Measurements from ENCODE around the gene NFKB2. TPM values are rescaled to one million over a fixed set of nuclear protein-coding genes. Genes with fewer than 3 reads are reported as not detected.

NFKB2 gene
- total and polyA plus RNA-seq, 2 donors (not counting 1 experiment from before 2014, with no cell fraction given), result 255 to 398 TPM

- ChIA-PET CTCF (interaction anchor here (1.0 kb wide), 1 partner anchor 30 kb away, joined by 3 read pairs; no protein-coding TSS in a partner anchor), POLR2A (interaction anchor here (2.1 kb wide), 1 partner anchor 40 kb away, joined by 5 read pairs; the partner anchor contains the start of gene NFKB2)
- no peaks in the 10 kb centered on the region for H3K9me3 Mint-ChIP-seq (ENCODE audit: insufficient read depth)
- Histone ChIP-seq H3K9me3 (ENCODE audit: control extremely low read depth in 1 of 3, control insufficient read depth in 2 of 3, insufficient read depth in 1 of 3, low read length in 2 of 3) (no peaks in the 10 kb centered on the region), H3K36me3 (replicated peaks in 1 of 2; ENCODE audit: control extremely low read depth in 1 of 2, control insufficient read depth in 1 of 2, extremely low read depth in 1 of 2, insufficient read depth in 2 of 2, low read length in 1 of 2) (no peaks in the 10 kb centered on the region), H3K4me3 (ENCODE audit: control extremely low read depth in 1 of 5, extremely low read depth in 1 of 5, insufficient read depth in 1 of 5, low read depth in 2 of 5, low read length in 4 of 5) (peak overlapping the region in 2 of 5 experiments; percentile 25 to 33), H2AFZ (ENCODE audit: insufficient read depth, low read depth, low read length, poor library complexity, severe bottlenecking) (peak overlapping the region; percentile 89), H3K79me2 (ENCODE audit: control insufficient read depth, insufficient read depth, low read length) (peaks cover 11% of the 10 kb centered on the region), H4K20me1 (ENCODE audit: control insufficient read depth, insufficient read depth, low read length, poor library complexity, severe bottlenecking) (no peaks in the 10 kb centered on the region), H3K27me3 (replicated peaks in 1 of 4; ENCODE audit: control extremely low read depth in 1 of 4, control insufficient read depth in 3 of 4, insufficient read depth in 4 of 4, low read length in 3 of 4) (no peaks in the 10 kb centered on the region), H3K9ac (ENCODE audit: low read length) (no peak overlapping the region), H3K27ac (ENCODE audit: low read length in 2 of 2) (no peak overlapping the region), H3K4me1 (ENCODE audit: control insufficient read depth in 2 of 2, insufficient read depth in 2 of 2, low read length in 2 of 2) (peaks cover 26 to 42% of the 10 kb centered on the region in 2 donors), H3K4me2 (replicated peaks; ENCODE audit: low read depth, low read length, poor library complexity, severe bottlenecking) (peak overlapping the region; percentile 62)
- DNase-seq (peak; percentile 18), ATAC-seq (ENCODE audit: low read depth) (no peak)
- H3K27me3 Mint-ChIP-seq, result no peaks in the 10 kb centered on the region
- peaks cover 37% of the 10 kb centered on the region for H3K4me1 Mint-ChIP-seq
- no CpG with 5 or more reads among the region's 5 CpGs for WGBS (ENCODE audit: insufficient coverage)
- H3K4me3 Mint-ChIP-seq, result peak overlapping the region; percentile 53
- H3K27ac Mint-ChIP-seq, result peak overlapping the region; percentile 56
- intact Hi-C loops (cut with micrococcal nuclease), result no loop called here
- TF ChIP-seq EZH2 (IDR thresholded peaks at IDR 0.05; ENCODE audit: borderline replicate concordance, insufficient read depth, low read depth, low read length, poor library complexity, severe bottlenecking) (no peak), CTCF (IDR thresholded peaks at IDR 0.05) (no peak)
Observed at GRCh38 chr10:102435133-102435497, 39.6 kb downstream of the NFKB2 start.

DNA sequence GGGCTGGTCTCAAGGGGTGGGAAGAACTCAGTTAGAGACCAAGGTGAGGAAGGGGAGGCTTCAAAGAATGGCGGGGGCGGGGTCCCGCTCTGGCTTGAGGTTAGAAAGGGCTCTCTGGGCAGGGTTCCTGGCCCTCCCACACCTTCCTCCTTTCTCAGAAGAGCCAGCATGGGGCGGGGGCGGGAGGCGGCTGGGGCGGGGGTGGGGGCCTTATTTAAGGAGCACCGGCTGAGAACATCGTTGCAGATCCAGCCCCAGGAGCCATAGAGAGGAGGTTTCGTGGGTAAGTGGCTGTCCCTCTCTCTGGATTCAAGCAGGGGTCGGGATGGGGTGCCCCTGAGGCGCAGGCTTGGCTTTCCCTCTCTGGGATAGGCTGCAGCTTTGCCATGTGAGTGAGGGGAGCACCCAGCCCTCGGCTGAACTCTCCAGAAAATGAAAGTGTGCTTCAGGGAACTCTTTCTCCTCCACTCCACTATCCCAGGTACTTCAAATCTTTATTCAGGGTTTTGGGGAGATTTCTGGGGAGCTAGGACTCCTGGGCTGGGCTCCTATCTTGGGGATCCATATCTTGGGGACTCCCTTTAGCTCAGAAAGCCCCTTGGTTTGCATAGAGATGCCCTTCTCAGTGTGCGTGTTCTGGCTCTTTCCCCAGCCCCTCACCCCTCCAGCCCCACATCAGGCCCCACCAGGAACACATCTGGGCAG is 40.2 kb downstream of the NFKB2 start:
- ChIA-PET CTCF (interaction anchor here (0.6 to 1.0 kb wide), 2 partner anchors 16 to 31 kb away, joined by 3 read pairs; partner anchors contain the start of gene C10orf95), POLR2A (interaction anchor here (0.5 to 2.1 kb wide), 2 partner anchors 40 to 605 kb away, joined by 5 read pairs; partner anchors contain the start of gene NFKB2)
- Histone ChIP-seq H3K9me3 (ENCODE audit: control extremely low read depth in 1 of 3, control insufficient read depth in 2 of 3, insufficient read depth in 1 of 3, low read length in 2 of 3) (no peaks in the 10 kb centered on the region), H3K9ac (ENCODE audit: low read length) (peak overlapping the region; percentile 39), H4K20me1 (ENCODE audit: control insufficient read depth, insufficient read depth, low read length, poor library complexity, severe bottlenecking) (no peaks in the 10 kb centered on the region), H3K27me3 (replicated peaks in 1 of 4; ENCODE audit: control extremely low read depth in 1 of 4, control insufficient read depth in 3 of 4, insufficient read depth in 4 of 4, low read length in 3 of 4) (no peaks in the 10 kb centered on the region), H3K4me2 (replicated peaks; ENCODE audit: low read depth, low read length, poor library complexity, severe bottlenecking) (peak overlapping the region; percentile 62), H3K79me2 (ENCODE audit: control insufficient read depth, insufficient read depth, low read length) (peaks cover 11% of the 10 kb centered on the region), H3K4me3 (ENCODE audit: control extremely low read depth in 1 of 5, extremely low read depth in 1 of 5, insufficient read depth in 1 of 5, low read depth in 2 of 5, low read length in 4 of 5) (peak overlapping the region in 3 of 5 experiments; percentile 30 to 37 (median 33)), H2AFZ (ENCODE audit: insufficient read depth, low read depth, low read length, poor library complexity, severe bottlenecking) (peak overlapping the region; percentile 89), H3K36me3 (replicated peaks in 1 of 2; ENCODE audit: control extremely low read depth in 1 of 2, control insufficient read depth in 1 of 2, extremely low read depth in 1 of 2, insufficient read depth in 2 of 2, low read length in 1 of 2) (no peaks in the 10 kb centered on the region), H3K27ac (ENCODE audit: low read length in 2 of 2) (no peak overlapping the region), H3K4me1 (ENCODE audit: control insufficient read depth in 2 of 2, insufficient read depth in 2 of 2, low read length in 2 of 2) (peaks cover 26 to 42% of the 10 kb centered on the region in 2 donors)
- intact Hi-C loops (cut with micrococcal nuclease), result no loop called here
- H3K27me3 Mint-ChIP-seq, result no peaks in the 10 kb centered on the region
- TF ChIP-seq EZH2 (IDR thresholded peaks at IDR 0.05; ENCODE audit: borderline replicate concordance, insufficient read depth, low read depth, low read length, poor library complexity, severe bottlenecking), result no peak
- no peak for TF ChIP-seq CTCF (IDR thresholded peaks at IDR 0.05)
- H3K27ac Mint-ChIP-seq, result peak overlapping the region; percentile 56
- ATAC-seq (ENCODE audit: low read depth), result no peak
- peak; percentile 23 for DNase-seq
- WGBS (ENCODE audit: insufficient coverage), result 3% methylated on average over 6 of the region's 14 CpGs
- peak overlapping the region; percentile 53 for H3K4me3 Mint-ChIP-seq
- no peaks in the 10 kb centered on the region for H3K9me3 Mint-ChIP-seq (ENCODE audit: insufficient read depth)
- H3K4me1 Mint-ChIP-seq, result peaks cover 37% of the 10 kb centered on the region
